ENCODE results near the gene TMEM97.

TMEM97 gene

GRCh38 chr17:28345419-28346198 is 26.6 kb downstream of the TMEM97 start:
- Histone ChIP-seq H3K27me3 (no peaks in the 10 kb centered on the region), H3K4me3 (no peak overlapping the region), H3K27ac (no peak overlapping the region), H3K9me3 (replicated peaks in 1 of 11) (no peaks in the 10 kb centered on the region), H3K4me1 (peaks cover 0 to 11% (median 0%) of the 10 kb centered on the region in 10 experiments; a peak in 2 of 20 replicates), H3K36me3 (peaks cover 97 to 100% (median 98%) of the 10 kb centered on the region in 11 experiments), H3K9ac (no peak overlapping the region), H3K4me2 (no peak overlapping the region), H4K20me1 (peaks cover 0 to 71% (median 37%) of the 10 kb centered on the region in 11 experiments; a peak in 12 of 22 replicates)
- no peak for TF ChIP-seq Cebpa-rat (IDR thresholded peaks at IDR 0.05)

- Histone ChIP-seq H3K9ac (no peak overlapping the region), H3K9me3 (replicated peaks in 1 of 11) (no peaks in the 10 kb centered on the region), H3K4me2 (no peak overlapping the region), H3K27ac (no peak overlapping the region), H3K27me3 (no peaks in the 10 kb centered on the region), H4K20me1 (peaks cover 0 to 72% (median 37%) of the 10 kb centered on the region in 11 experiments; a peak in 12 of 22 replicates), H3K4me3 (no peak overlapping the region), H3K36me3 (peaks cover 97 to 100% (median 98%) of the 10 kb centered on the region in 11 experiments), H3K4me1 (peaks cover 0 to 11% (median 0%) of the 10 kb centered on the region in 10 experiments; a peak in 2 of 20 replicates)
- TF ChIP-seq Cebpa-rat (IDR thresholded peaks at IDR 0.05) = no peak
Measured at GRCh38 chr17:28346199-28346580, 27.2 kb downstream of the TMEM97 start.

- Histone ChIP-seq H3K9me3 (replicated peaks in 1 of 11) (no peaks in the 10 kb centered on the region), H3K36me3 (peaks cover 97 to 100% (median 98%) of the 10 kb centered on the region in 11 experiments), H3K4me1 (peaks cover 0 to 11% (median 0%) of the 10 kb centered on the region in 10 experiments; a peak in 2 of 20 replicates), H3K27ac (no peak overlapping the region), H3K4me3 (no peak overlapping the region), H3K9ac (no peak overlapping the region), H4K20me1 (peaks cover 0 to 66% (median 37%) of the 10 kb centered on the region in 11 experiments; a peak in 12 of 22 replicates), H3K27me3 (no peaks in the 10 kb centered on the region), H3K4me2 (no peak overlapping the region)
- no peak for TF ChIP-seq Cebpa-rat (IDR thresholded peaks at IDR 0.05)
Measured at GRCh38 chr17:28346746-28347246, 27.8 kb downstream of the TMEM97 start.

- H3K9ac ChIP-seq = no peak overlapping the region; a peak in 1 of 22 replicates
- H3K27me3 ChIP-seq = no peaks in the 10 kb centered on the region
- H3K4me2 ChIP-seq = no peak overlapping the region
- no peak overlapping the region for H3K27ac ChIP-seq
- H3K4me1 ChIP-seq = peaks cover 0 to 11% (median 0%) of the 10 kb centered on the region in 10 experiments; a peak in 2 of 20 replicates
- H3K36me3 ChIP-seq = peaks cover 97 to 100% (median 98%) of the 10 kb centered on the region in 11 experiments
- TF ChIP-seq Cebpa-rat (IDR thresholded peaks at IDR 0.05) = no peak
- no peaks in the 10 kb centered on the region for H3K9me3 ChIP-seq (replicated peaks in 1 of 11)
- no peak overlapping the region for H3K4me3 ChIP-seq
- H4K20me1 ChIP-seq = peaks cover 0 to 63% (median 37%) of the 10 kb centered on the region in 11 experiments; a peak in 12 of 22 replicates
Measured at GRCh38 chr17:28347261-28347891, 28.4 kb downstream of the TMEM97 start.

GRCh38 chr17:28348979-28349378 is 30.0 kb downstream of the TMEM97 start:
- Histone ChIP-seq H4K20me1 (peaks cover 0 to 63% (median 37%) of the 10 kb centered on the region in 11 experiments; a peak in 12 of 22 replicates), H3K4me2 (no peak overlapping the region), H3K9ac (no peak overlapping the region), H3K4me1 (peaks cover 0 to 11% (median 0%) of the 10 kb centered on the region in 10 experiments; a peak in 2 of 20 replicates), H3K4me3 (no peak overlapping the region), H3K27me3 (no peaks in the 10 kb centered on the region), H3K36me3 (peaks cover 99 to 100% (median 100%) of the 10 kb centered on the region in 11 experiments), H3K27ac (no peak overlapping the region), H3K9me3 (replicated peaks in 1 of 11) (no peaks in the 10 kb centered on the region)
- TF ChIP-seq Cebpa-rat (IDR thresholded peaks at IDR 0.05) = no peak

- Histone ChIP-seq H3K9me3 (replicated peaks in 1 of 11) (no peaks in the 10 kb centered on the region), H3K4me3 (no peak overlapping the region), H3K9ac (no peak overlapping the region), H3K36me3 (peaks cover 99 to 100% (median 100%) of the 10 kb centered on the region in 11 experiments), H3K27me3 (no peaks in the 10 kb centered on the region), H4K20me1 (peaks cover 0 to 51% (median 24%) of the 10 kb centered on the region in 11 experiments; a peak in 12 of 22 replicates), H3K27ac (no peak overlapping the region), H3K4me2 (no peak overlapping the region), H3K4me1 (peaks cover 0 to 5% (median 0%) of the 10 kb centered on the region in 10 experiments; a peak in 4 of 20 replicates)
- TF ChIP-seq Cebpa-rat (IDR thresholded peaks at IDR 0.05) = no peak
Measured at GRCh38 chr17:28350271-28350670, 31.3 kb downstream of the TMEM97 start.

- Histone ChIP-seq H3K27me3 (no peaks in the 10 kb centered on the region), H3K4me2 (peak within 1 kb of the TSS; percentile 88 to 99 (median 94)), H3K27ac (peak within 1 kb of the TSS; percentile 84 to 96 (median 92)), H3K9me3 (replicated peaks in 1 of 11) (no peaks in the 10 kb centered on the region), H4K20me1 (peaks cover 0 to 12% (median 0%) of the 10 kb centered on the region in 11 experiments; a peak in 3 of 22 replicates), H3K4me3 (peak within 1 kb of the TSS; percentile 74 to 98 (median 91)), H3K4me1 (peaks cover 21 to 32% (median 24%) of the 10 kb centered on the region in 10 experiments), H3K36me3 (peaks cover 67 to 74% (median 71%) of the 10 kb centered on the region in 11 experiments), H3K9ac (peak within 1 kb of the TSS; percentile 95 to 99 (median 97))
- TF ChIP-seq Cebpa-rat (IDR thresholded peaks at IDR 0.05) = no peak
Measured at GRCh38 chr17:28357061-28357900, 38.3 kb downstream of the TMEM97 start, which contains the start of gene POLDIP2. Gene POLDIP2, minus strand, starts transcription at chr17:28357527. Its CDS starts 79 bp downstream, at chr17:28357448.

GRCh38 chr17:28357901-28358197 is 38.8 kb downstream of the TMEM97 start:
- H3K4me2 ChIP-seq = peak overlapping the region; percentile 81 to 98 (median 93)
- peaks cover 67 to 74% (median 71%) of the 10 kb centered on the region in 11 experiments for H3K36me3 ChIP-seq
- H3K4me3 ChIP-seq = peak overlapping the region; percentile 74 to 98 (median 91)
- no peak for TF ChIP-seq Cebpa-rat (IDR thresholded peaks at IDR 0.05)
- peak overlapping the region; percentile 95 to 99 (median 97) for H3K9ac ChIP-seq
- no peaks in the 10 kb centered on the region for H3K27me3 ChIP-seq
- peak overlapping the region; percentile 84 to 96 (median 92) for H3K27ac ChIP-seq
- H3K4me1 ChIP-seq = peaks cover 21 to 32% (median 24%) of the 10 kb centered on the region in 10 experiments
- no peaks in the 10 kb centered on the region for H3K9me3 ChIP-seq (replicated peaks in 1 of 11)
- H4K20me1 ChIP-seq = peaks cover 0 to 17% (median 0%) of the 10 kb centered on the region in 11 experiments; a peak in 5 of 22 replicates
